ENCODE data around the gene PPARD.
A peak's percentile ranks its signal among the peaks of the same experiment; 100 is the strongest.

PPARD gene

GRCh38 chr6:35358086-35358485 lies 15.7 kb downstream of the PPARD start:
- Mint-ChIP-seq H3K27ac (no peak overlapping the region), H3K4me1 (ENCODE audit: low read depth) (peaks cover 10% of the 10 kb centered on the region), H3K9me3 (no peaks in the 10 kb centered on the region)

GRCh38 chr6:35359346-35359743 lies 17.0 kb downstream of the PPARD start:
- H3K9me3 Mint-ChIP-seq = no peaks in the 10 kb centered on the region
- H3K4me1 Mint-ChIP-seq (ENCODE audit: low read depth) = peaks cover 12% of the 10 kb centered on the region
- no peaks in the 10 kb centered on the region for H3K27me3 Mint-ChIP-seq (ENCODE audit: low read depth)
- no peak overlapping the region for H3K27ac Mint-ChIP-seq
- peaks cover 30% of the 10 kb centered on the region for H3K36me3 Mint-ChIP-seq (ENCODE audit: low read depth)
- no peak overlapping the region for H3K4me3 Mint-ChIP-seq

More at GRCh38 chr6:35358086-35358485, 15.7 kb downstream of the PPARD start:
- H3K27me3 Mint-ChIP-seq (ENCODE audit: low read depth) = no peaks in the 10 kb centered on the region
- peaks cover 33% of the 10 kb centered on the region for H3K36me3 Mint-ChIP-seq (ENCODE audit: low read depth)
- H3K4me3 Mint-ChIP-seq = no peak overlapping the region

GRCh38 chr6:35359744-35360348 lies 17.5 kb downstream of the PPARD start:
- H3K9me3 Mint-ChIP-seq = no peaks in the 10 kb centered on the region
- H3K4me1 Mint-ChIP-seq (ENCODE audit: low read depth) = peaks cover 12% of the 10 kb centered on the region
- no peaks in the 10 kb centered on the region for H3K27me3 Mint-ChIP-seq (ENCODE audit: low read depth)
- peaks cover 26% of the 10 kb centered on the region for H3K36me3 Mint-ChIP-seq (ENCODE audit: low read depth)
- H3K4me3 Mint-ChIP-seq = no peak overlapping the region
- no peak overlapping the region for H3K27ac Mint-ChIP-seq

GRCh38 chr6:35360349-35361138 lies 18.2 kb downstream of the PPARD start:
- H3K9me3 Mint-ChIP-seq = no peaks in the 10 kb centered on the region
- no peak overlapping the region for H3K4me3 Mint-ChIP-seq
- H3K27ac Mint-ChIP-seq = no peak overlapping the region
- H3K27me3 Mint-ChIP-seq (ENCODE audit: low read depth) = no peaks in the 10 kb centered on the region
- peaks cover 12% of the 10 kb centered on the region for H3K4me1 Mint-ChIP-seq (ENCODE audit: low read depth)
- H3K36me3 Mint-ChIP-seq (ENCODE audit: low read depth) = peaks cover 22% of the 10 kb centered on the region

- H3K36me3 Mint-ChIP-seq (ENCODE audit: low read depth) = peaks cover 17% of the 10 kb centered on the region
- peaks cover 17% of the 10 kb centered on the region for H3K4me1 Mint-ChIP-seq (ENCODE audit: low read depth)
- H3K27me3 Mint-ChIP-seq (ENCODE audit: low read depth) = no peaks in the 10 kb centered on the region
- H3K4me3 Mint-ChIP-seq = no peak overlapping the region
- no peaks in the 10 kb centered on the region for H3K9me3 Mint-ChIP-seq
- H3K27ac Mint-ChIP-seq = no peak overlapping the region
These were observed 19.8 kb downstream of the PPARD start for GRCh38 chr6:35362200-35362599.

GRCh38 chr6:35363293-35363750 lies 21.0 kb downstream of the PPARD start:
- Mint-ChIP-seq H3K27ac (no peak overlapping the region), H3K27me3 (ENCODE audit: low read depth) (no peaks in the 10 kb centered on the region), H3K9me3 (no peaks in the 10 kb centered on the region), H3K4me1 (ENCODE audit: low read depth) (peaks cover 20% of the 10 kb centered on the region), H3K36me3 (ENCODE audit: low read depth) (peaks cover 17% of the 10 kb centered on the region), H3K4me3 (no peak overlapping the region)

- no peak overlapping the region for H3K4me3 Mint-ChIP-seq
- H3K27me3 Mint-ChIP-seq (ENCODE audit: low read depth) = no peaks in the 10 kb centered on the region
- H3K27ac Mint-ChIP-seq = peak overlapping the region; percentile 37
- peaks cover 23% of the 10 kb centered on the region for H3K36me3 Mint-ChIP-seq (ENCODE audit: low read depth)
- H3K4me1 Mint-ChIP-seq (ENCODE audit: low read depth) = peaks cover 40% of the 10 kb centered on the region
- no peaks in the 10 kb centered on the region for H3K9me3 Mint-ChIP-seq
These were observed 23.3 kb downstream of the PPARD start for GRCh38 chr6:35365594-35366203.

- H3K9me3 Mint-ChIP-seq = no peaks in the 10 kb centered on the region
- peaks cover 24% of the 10 kb centered on the region for H3K36me3 Mint-ChIP-seq (ENCODE audit: low read depth)
- H3K27ac Mint-ChIP-seq = peak overlapping the region; percentile 11
- peaks cover 45% of the 10 kb centered on the region for H3K4me1 Mint-ChIP-seq (ENCODE audit: low read depth)
- H3K27me3 Mint-ChIP-seq (ENCODE audit: low read depth) = no peaks in the 10 kb centered on the region
- no peak overlapping the region for H3K4me3 Mint-ChIP-seq
These were observed 23.8 kb downstream of the PPARD start for GRCh38 chr6:35366204-35366596.

- Mint-ChIP-seq H3K36me3 (ENCODE audit: low read depth) (peaks cover 30% of the 10 kb centered on the region), H3K4me1 (ENCODE audit: low read depth) (peaks cover 51% of the 10 kb centered on the region), H3K4me3 (no peak overlapping the region), H3K9me3 (no peaks in the 10 kb centered on the region), H3K27ac (no peak overlapping the region), H3K27me3 (ENCODE audit: low read depth) (no peaks in the 10 kb centered on the region)
These were observed 25.3 kb downstream of the PPARD start for GRCh38 chr6:35367646-35368037.

GRCh38 chr6:35368038-35368887 lies 25.9 kb downstream of the PPARD start:
- Mint-ChIP-seq H3K27ac (peak overlapping the region; percentile 72), H3K4me3 (no peak overlapping the region), H3K4me1 (ENCODE audit: low read depth) (peaks cover 50% of the 10 kb centered on the region), H3K27me3 (ENCODE audit: low read depth) (no peaks in the 10 kb centered on the region), H3K9me3 (no peaks in the 10 kb centered on the region), H3K36me3 (ENCODE audit: low read depth) (peaks cover 28% of the 10 kb centered on the region)

- Mint-ChIP-seq H3K4me1 (ENCODE audit: low read depth) (peaks cover 49% of the 10 kb centered on the region), H3K27ac (peak overlapping the region; percentile 90), H3K36me3 (ENCODE audit: low read depth) (peaks cover 30% of the 10 kb centered on the region), H3K4me3 (peak overlapping the region; percentile 69), H3K9me3 (no peaks in the 10 kb centered on the region), H3K27me3 (ENCODE audit: low read depth) (no peaks in the 10 kb centered on the region)
These were observed 27.9 kb downstream of the PPARD start for GRCh38 chr6:35370124-35370741.

- Mint-ChIP-seq H3K36me3 (ENCODE audit: low read depth) (peaks cover 29% of the 10 kb centered on the region), H3K27me3 (ENCODE audit: low read depth) (no peaks in the 10 kb centered on the region), H3K4me3 (peak overlapping the region; percentile 39), H3K9me3 (no peaks in the 10 kb centered on the region), H3K4me1 (ENCODE audit: low read depth) (peaks cover 47% of the 10 kb centered on the region), H3K27ac (peak overlapping the region; percentile 90)
These were observed 28.6 kb downstream of the PPARD start for GRCh38 chr6:35370785-35371493.

GRCh38 chr6:35371494-35372262 lies 29.3 kb downstream of the PPARD start:
- Mint-ChIP-seq H3K9me3 (no peaks in the 10 kb centered on the region), H3K27me3 (ENCODE audit: low read depth) (no peaks in the 10 kb centered on the region), H3K27ac (peak overlapping the region; percentile 90), H3K4me3 (peak overlapping the region; percentile 18), H3K4me1 (ENCODE audit: low read depth) (peaks cover 48% of the 10 kb centered on the region), H3K36me3 (ENCODE audit: low read depth) (peaks cover 25% of the 10 kb centered on the region)
